Stimulated activated CD4-positive, alpha-beta T cell treated with anti-CD3 and anti-CD28 coated beads, Interleukin-12 subunit alpha, Interleukin-12 subunit beta, amount 100 ng/mL, for 4 hours (primary cell): ENCODE measurements around the gene SDC1.
"Not testable (repeated sequence)": the region's sequence is repeated elsewhere in the genome, so short reads cannot be mapped to it uniquely, and the experiment has no call there.

ENCODE experiments used
- DNase-seq: peaks from one replicate; pipeline ENCODE4 v3.0.0-alpha.2; 2020

The SDC1 gene, protein sequence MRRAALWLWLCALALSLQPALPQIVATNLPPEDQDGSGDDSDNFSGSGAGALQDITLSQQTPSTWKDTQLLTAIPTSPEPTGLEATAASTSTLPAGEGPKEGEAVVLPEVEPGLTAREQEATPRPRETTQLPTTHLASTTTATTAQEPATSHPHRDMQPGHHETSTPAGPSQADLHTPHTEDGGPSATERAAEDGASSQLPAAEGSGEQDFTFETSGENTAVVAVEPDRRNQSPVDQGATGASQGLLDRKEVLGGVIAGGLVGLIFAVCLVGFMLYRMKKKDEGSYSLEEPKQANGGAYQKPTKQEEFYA

DNA sequence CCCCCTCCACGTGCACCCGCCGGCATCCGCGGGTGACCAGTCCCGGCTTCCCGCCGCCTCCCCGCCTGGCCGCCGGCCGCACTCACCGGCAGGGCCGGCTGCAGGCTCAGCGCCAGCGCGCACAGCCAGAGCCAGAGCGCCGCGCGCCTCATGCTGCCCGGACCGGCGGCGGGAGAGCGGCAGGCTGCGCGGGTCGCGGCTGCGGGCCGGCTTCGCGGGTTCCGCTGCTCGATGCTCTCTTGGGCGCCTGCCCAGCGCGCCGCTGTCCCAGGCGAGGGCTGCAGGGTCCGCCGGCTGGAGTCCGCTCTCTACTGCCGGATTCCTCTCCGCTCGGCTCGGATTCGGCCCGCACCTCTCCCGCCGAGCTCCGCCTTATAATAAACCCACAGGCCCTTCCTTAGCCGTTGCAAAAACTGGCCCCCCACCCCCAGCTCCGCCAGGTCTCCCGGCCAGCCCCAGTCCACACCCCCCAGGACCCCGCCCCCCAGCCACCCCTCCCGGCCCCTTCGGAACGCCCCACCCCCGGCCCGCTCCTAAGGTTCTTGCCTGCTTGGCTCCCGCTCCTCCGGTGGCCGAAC, at the start of gene SDC1:
Gene SDC1 (minus strand): TSS at position 415 of the 578 bp plus-strand sequence. CDS start 263 bp downstream, at position 152.
- DNase-seq, result no peak

DNA sequence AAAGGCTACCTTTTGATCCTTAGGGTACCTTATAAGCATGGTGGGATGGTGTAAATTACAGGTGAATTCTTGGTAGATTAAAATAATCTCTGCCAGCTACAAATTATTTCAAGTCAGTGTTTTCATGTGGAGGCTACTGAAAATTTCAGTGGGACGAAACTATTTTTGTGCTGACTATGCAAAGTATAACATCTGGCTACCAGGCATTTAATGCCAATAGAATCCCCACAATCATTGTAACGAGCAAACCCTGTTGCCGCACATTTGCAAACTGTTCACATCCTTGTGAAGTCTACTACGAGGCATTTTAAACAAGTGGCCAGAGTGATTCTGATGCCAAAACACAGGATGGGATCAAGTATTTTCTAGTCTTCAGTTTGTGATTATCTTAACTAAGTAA, 48.1 kb upstream of the SDC1 start:
- no peak for DNase-seq

DNA sequence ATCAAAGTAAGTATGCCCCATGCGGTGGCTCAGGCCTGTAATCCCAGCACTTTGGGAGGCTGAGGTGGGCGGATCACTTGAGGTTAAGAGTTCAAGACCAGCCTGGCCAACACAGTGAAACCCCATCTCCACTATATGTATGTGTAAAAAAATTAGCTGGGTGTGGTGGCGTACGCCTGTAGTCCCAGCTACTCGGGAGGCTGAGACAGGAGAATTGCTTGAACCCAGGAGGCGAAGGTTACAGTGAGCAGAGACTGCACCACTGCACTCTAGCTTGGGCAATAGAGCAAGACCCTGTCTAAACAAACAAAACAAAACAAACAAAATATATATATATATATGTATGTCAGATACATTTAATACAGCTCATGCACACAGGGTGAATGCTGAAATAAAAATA, 43.4 kb upstream of the SDC1 start:
- DNase-seq, result not testable (repeated sequence)

DNA sequence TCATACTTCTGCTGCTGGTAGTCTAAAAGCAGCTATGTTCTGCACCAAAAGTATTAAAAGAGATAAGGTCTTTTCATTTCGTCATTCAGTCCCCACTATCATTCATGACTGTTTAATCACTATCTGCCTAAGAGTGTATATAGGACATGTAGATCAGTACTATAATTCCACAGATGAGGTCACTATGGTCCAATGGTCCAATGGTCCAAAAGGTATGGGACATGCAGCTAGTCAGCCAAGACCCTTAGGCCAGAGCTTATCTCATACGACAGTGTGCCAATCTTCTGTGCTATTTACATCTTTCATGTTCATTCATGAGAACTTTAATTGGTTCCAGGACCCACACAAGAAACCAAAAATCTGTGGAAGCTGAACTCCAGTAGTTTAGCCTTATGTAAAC, 42.6 kb upstream of the SDC1 start:
- DNase-seq, result no peak

DNA sequence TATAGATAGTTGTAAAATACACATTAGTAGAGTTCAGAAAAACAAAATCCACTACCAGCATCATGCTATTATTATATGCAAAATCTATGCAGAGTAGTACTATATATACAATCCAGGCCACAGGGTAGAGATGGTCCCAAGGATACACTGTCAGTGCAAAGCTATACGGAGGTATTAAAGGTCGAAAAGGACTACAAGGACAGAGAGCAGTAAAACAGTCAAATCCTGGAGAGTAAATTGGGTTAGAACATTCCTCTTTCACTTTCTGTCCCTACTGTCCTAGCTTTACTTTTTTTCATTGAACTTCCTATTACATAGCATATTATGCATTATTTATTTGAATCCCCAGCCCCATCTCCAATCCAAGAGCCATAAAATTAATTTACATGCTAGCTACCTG, 39.7 kb upstream of the SDC1 start:
- no peak for DNase-seq

DNA sequence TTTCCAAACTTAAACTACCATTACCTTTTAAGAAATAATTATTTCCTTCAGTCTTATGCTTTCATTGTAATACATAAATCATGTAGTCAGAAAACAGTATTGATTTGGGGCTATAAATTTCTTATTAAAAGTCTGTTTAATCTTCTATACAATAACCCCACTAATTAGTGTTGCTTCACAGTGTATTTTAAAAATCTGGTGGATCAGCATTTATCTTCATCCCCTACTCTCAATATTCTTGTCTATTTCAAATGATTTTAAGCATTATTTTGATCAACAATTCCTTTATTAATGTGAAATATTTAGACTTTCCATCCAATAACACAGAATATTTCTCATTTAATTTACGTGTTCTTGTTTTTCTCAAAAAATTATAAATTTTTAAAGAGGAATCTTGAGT, 32.5 kb upstream of the SDC1 start:
- no peak for DNase-seq

DNA sequence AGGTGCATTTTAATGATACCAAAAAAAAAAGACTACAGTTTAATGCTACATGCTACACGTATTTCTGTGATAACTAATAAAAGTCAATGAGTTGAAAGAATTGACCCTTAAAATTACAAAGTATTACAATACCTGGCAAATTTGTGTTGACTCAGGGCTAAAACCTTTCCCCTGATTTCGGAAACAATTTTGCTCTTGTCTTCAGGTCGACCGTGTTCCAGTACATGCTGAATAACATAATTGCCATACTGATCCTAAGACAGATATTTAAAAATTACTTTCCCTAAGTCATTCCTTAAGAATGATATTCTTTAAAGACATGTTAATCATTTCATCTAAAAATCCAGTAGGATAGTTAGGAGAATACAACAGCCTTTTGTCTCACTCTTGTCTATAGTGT, 29.8 kb upstream of the SDC1 start:
- DNase-seq, result no peak

DNA sequence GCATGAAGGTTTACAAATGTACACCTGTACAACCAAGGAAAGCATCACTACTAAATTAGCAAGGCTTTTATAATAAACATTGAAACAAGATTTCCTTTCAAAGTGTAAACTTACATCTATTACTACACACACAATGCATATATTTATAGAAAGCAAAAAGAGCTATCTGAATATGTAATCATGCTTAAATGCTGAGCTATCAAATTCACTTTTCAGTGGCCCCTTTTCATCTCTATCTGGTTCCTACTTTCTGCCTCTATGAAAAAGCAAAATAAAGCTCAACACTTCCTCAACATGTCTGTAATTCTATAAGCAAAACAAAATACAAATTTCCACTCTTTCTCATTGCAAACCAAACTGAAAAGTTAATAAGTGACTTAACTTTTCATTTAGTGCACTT, 25.5 kb upstream of the SDC1 start:
- DNase-seq, result no peak

DNA sequence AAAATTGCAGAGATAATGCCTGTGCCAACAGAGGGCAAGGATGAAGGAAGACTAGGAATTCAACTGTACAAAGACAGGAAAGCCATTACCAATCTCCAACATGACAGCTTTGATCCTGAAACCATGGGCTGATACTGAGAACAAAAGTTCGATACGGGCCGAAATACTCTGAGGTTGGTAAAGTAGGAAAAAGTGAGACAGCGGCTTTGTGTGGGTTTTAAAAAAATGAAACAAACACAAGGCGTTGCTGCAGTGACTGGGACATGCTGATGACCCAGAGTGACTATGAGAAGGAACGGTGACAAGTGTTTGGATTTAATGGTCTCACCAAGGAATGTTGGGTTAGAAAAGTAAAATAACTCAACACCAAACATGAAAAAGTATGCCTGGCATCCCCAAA, 24.2 kb upstream of the SDC1 start:
- no peak for DNase-seq

DNA sequence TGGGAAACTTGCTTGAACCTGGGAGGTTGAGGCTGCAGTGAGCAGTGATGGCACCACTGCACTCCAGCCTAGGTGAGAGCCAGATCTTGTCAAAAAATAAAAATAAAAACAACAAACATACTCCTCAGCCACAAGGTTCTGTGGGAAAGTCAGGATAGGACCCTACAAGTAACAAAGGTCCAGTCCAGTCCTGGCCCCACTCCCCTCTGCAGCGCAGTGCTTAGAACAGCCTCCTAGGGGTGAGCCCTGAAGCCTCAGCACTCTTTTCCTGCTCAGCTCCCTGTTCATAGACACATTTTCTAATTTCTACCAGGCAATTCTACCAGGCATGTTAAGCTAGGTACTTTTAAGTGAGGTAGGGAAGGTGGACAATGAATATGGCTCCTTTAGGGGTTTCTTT, 22.2 kb upstream of the SDC1 start:
- no peak for DNase-seq

DNA sequence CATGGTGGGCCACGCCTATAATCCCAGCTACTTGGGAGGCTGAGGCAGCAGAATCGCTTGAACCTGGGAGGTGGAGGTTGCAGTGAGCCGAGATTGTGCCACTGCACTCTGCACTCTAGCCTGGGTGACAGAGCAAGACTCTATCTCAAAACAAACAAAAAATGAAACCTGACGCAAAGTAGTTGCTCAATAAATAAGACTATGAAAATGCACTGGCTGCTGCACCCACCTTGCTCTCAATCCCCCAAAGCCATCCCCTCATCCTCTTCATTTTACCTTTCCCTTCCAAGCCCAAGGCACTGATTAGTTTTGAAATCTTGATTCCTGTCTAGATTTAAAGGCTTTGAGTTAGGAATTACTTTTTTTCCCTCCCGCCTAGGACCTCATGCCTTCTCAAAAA, 18.7 kb upstream of the SDC1 start:
- not testable (repeated sequence) for DNase-seq

DNA sequence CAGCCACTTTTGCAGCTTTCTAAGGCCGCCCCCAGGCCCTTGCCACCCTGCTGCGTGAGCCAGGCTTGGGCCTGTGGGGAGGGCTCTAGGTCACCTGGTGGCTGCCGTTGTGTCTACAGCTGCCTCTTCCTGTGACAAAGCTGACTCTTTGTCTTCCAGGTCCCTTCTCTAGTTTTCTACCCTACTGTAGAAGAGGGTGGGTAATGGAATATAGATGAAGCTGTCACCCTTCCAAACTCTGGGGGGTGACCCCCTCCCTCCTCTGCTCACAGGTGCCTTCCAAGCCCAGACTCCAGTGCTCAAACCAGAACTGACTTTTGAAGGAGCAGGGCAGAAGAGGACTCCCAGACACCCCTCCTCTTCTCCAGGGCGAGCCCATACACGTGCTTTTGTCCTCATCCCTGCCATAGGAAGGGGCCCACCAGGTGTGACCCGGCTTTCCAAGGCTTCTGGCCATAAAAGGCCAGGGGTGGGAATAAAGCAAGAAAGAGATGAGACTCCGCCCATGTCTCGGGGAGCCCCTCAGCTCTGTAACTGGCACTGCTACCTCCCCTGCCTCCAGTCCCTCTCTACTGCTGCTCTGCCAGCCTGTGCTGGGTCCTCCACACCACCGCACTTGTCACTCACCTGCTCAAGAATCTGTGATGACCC, 17.9 kb upstream of the SDC1 start:
- no peak for DNase-seq

DNA sequence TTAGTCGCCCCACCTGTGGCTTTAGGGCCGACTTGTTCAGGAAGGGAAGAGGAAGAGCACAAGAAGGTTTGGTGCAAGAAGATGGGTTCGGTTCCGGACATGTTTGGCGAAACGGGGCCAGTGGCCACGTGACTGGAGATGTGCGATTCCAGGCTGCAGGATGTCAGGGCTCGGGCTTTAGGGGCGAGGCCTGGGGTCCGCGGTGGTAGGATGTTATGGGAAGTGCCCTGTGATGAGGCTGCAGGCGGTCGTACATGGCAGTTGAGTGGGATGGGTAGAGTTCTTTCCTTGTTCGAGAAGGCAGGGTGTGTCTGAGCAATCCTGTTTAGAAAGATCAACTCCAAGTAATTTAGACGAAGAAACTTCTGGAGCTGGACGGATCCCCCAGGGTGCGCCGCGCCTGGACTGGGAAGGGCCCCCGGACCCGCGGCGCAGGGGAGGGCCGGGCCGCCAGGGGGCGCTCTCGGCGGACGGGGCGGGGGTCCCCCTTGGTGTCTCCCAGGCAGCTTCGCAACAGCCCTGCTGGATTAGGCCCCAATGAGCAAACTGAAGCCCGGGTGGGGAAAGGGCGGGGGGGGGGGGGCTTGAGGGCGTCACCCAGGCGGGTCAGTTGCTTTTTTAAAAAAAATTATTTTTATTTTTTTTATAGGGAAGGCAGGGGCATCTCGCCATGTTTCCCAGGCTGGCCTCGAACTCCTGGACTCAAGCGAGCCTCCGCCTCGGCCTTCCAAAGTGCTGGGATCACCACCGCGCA, 17.2 kb upstream of the SDC1 start:
- DNase-seq, result peak; percentile 32

DNA sequence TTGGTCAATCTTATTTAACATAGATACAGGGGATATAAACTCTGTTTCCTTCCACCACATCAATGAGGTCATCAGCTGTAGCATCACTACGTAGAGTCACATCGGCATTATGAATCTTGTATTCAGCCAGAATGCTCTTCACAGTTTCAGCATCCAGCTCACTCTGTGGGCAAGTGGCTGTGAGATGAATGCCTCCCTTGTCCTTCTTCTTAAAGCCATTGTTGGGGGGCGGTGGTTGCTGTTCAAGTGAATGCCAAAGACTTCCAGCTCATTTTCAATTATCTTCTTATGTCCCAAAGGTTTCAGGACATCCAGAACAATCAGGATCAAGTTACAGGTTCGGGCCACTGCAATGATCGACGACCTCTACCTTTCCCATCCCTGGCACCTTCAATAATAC, 15.4 kb upstream of the SDC1 start:
- not testable (repeated sequence) for DNase-seq

DNA sequence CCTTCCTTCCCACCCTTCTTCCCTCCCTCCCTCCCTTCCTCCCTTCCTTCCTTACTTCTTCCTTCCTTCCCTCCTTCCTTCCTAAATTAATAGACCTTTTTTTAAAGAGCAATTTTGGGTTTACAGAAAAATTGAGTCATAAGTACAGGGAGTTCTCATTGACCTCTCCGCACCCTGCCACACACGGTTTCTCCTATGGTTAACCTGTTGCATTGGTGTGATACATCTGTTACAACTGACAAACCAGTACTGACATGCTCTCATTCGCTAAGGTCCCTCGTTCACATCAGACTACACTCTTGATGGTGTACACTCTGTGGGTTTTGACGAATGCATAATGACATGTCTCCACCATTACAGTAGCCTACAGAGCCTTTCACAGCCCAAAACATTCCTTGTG, 11.6 kb upstream of the SDC1 start:
- DNase-seq, result no peak

DNA sequence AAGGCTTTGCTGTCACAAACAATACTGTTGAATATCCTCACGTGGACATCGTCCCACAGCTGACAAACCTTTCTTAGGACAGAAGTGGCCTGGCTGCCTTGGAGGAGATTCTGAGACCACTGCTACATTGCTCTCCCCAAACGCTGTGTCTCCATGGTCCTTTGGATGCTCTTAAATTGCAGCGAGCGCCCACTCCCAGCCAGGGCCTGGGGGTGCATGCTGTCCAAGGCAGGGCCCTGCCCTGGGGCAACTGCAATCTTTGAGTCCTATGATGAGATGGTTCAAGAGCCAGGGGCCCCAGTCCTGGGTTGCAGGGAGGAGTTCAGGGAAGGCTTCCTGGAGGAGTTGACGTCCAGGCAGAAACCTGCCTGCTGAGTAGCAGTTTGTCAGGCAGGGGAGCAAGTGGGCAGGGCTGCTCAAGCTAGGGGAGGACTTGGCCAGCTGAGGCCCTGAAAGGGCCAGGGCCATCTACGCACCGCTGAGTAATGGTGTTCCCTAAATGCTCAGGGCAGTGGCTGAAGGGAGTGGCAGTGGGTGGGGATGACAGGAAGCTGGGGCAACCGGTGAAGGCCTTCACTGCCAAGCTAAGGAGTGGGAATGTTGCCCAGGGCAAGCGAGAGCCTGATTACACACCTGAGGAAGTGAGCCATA, 10.8 kb upstream of the SDC1 start:
- DNase-seq, result no peak

DNA sequence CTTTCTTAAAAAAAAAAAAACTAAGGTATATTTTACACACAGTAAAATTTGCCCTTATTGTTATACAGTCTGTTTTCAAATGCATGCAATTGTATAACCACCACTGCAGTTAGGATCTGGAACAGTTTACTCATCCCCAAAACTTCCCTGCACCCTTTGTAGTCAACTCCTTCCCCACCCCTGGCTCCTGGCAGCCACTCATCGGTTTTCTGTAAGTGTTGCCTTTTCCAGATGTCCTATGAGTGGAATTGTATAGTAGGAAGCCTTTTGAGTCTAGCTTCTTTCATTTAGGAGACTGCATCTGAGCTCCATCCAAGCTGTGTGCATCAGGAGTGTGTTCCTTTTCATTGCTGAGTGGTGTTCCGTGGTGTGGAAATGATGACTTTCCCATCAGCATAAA, 9.7 kb upstream of the SDC1 start:
- DNase-seq, result not testable (repeated sequence)

DNA sequence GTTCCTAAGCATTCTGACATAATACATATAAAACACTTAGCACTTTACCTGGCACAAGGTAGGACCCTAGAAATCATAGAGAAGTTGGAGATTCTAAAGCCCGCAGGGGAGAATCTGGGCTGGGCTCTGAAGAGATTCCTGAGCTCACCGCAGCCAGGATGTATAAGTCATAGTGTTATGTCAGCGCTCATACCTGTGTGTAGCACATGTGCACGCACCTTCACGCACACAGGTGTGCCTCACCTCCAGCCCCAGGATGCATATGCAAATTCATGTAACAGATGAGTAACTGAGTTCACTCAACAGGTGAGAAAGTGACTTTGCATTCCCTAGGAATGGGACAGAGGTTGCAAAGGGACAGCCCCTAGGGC, 7.9 kb upstream of the SDC1 start:
- DNase-seq, result no peak

DNA sequence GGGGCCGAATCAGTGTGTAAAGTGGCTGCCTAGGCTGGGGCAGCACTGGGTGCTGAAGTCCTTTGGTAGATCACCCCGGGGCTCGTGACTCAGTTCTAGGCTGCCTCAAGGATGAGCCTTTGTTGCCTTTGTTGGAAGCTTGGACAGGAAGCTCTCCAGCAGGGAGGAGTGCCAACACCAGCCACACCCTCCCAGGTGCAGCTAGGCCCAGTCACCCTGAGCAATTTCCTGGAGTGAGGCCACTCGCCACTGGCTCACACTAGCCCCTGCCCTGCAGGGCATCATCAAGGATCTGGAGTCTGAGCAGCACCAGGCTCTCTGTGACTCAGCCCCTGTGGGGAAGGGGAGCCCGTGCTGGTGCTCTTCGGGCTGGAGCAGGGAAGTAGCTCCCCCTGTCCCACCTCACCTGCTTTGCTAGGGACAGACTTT, 6.7 kb upstream of the SDC1 start:
- no peak for DNase-seq

DNA sequence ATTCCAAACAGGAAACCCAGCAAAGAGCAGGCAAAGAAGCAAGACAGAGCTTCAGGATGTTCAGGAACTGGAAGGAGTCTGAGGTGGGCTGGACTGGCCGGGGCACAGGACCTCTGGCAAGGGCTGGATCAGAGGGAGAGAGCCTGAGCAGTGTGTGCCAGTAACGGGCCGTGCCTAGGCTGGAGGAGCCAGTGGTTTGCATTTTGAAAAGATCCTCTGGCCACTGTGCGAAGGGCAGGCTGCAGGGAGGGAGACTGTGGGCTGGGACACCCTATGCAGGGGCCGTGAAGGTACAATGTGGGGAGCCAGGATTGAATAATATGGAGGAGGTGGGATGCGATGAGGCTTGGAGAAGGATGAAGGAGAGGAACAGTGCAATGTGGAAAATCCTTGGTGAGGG, 6.2 kb upstream of the SDC1 start:
- DNase-seq, result no peak

DNA sequence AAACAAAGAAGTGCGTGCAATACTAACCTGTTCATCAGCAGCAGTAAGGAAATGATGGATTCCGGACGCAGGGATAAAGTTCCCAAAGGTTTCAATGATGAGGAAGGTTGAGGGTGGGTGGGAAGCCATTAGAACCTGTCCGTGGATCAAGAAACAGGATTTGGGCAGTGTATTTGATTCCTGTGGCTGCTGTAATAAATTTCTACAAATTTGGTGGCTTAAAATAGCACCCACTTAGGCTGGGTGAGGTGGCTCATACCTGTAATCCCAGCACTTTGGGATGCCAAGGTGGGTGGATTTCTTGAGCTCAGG, 5.1 kb upstream of the SDC1 start:
- DNase-seq, result no peak

DNA sequence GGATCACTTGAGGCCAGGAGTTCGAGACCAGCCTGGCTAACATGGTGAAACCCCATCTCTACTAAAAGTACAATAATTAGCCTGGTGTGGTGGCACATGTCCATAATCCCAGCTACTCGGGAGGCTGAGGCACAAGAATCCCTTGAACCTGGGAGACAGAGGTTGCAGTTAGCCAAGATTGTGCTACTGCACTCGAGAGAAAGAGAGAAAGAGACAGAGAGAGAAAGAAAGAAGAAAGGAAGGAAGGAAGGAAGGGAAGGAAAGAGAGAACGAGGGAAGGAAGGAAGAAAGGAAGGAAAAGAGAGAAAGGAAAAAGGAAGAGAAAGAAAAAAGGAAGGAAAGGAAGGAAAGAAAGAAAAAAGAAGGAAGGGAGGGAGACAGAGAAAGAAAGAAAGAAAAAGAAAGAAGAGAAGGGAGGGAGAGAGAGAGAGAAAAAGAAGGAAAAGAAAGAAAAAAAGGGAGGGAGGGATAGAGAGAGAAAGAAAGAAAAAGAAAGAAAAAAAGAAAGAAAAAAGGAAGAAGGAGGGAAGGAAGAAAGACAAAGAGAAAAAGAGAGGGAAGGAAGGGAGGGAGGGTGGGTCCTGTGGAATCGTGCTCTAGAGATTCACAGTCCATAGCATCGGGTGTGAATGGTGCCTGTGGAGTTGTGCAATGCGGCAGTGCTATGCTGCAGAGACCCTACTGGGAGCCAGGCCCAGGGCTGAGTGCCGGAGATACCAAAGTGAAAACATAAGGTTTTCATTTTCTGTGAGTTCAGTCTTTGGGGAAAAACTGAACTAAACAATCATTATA, 4.6 kb upstream of the SDC1 start:
- no peak for DNase-seq
